ENCODE data around the gene CRMP1. TPM values are rescaled to one million over a fixed set of nuclear protein-coding genes. Genes with fewer than 3 reads are reported as not detected.

CRMP1 gene
- total and polyA plus RNA-seq, 9 of the 15 experiments (the other 6 are each of a cell fraction or from before 2014, with no cell fraction given) = 0.03 to 0.04 TPM; not detected in 7

- Histone ChIP-seq H3K4me3 (no peak overlapping the region), H3K9me1 (ENCODE audit: control insufficient read depth, insufficient read depth, low read length) (no peaks in the 10 kb centered on the region), H3K27me3 (ENCODE audit: control insufficient read depth in 2 of 2, insufficient read depth in 2 of 2, low read length in 2 of 2) (no peaks in the 10 kb centered on the region), H3K9me3 (replicated peaks; ENCODE audit: control insufficient read depth, insufficient read depth, low read depth, low read length) (no peaks in the 10 kb centered on the region), H3K79me2 (ENCODE audit: control insufficient read depth, insufficient read depth, low read length) (no peaks in the 10 kb centered on the region), H3K9ac (ENCODE audit: insufficient read depth in 1 of 2, low read depth in 2 of 2, low read length in 2 of 2) (no peak overlapping the region), H3K4me1 (replicated peaks in 1 of 2; ENCODE audit: control insufficient read depth in 2 of 2, insufficient read depth in 2 of 2, low read length in 2 of 2) (no peaks in the 10 kb centered on the region), H3K36me3 (ENCODE audit: control insufficient read depth, insufficient read depth, low read length) (no peaks in the 10 kb centered on the region), H4K20me1 (replicated peaks; ENCODE audit: control insufficient read depth, insufficient read depth, low read length) (no peaks in the 10 kb centered on the region), H3K27ac (ENCODE audit: extremely low read depth, low read depth, low read length) (no peak overlapping the region), H2AFZ (ENCODE audit: low read depth, low read length) (no peak overlapping the region), H3K4me2 (ENCODE audit: insufficient read depth, low read length) (no peak overlapping the region)
- BruUV-seq (replicated peaks) = no TSS peak
- CTCF ChIA-PET (ENCODE audit: low intra/inter-chr PET ratio) = no interaction called here
- intact Hi-C loops (cut with micrococcal nuclease) (no loop called here), in situ Hi-C loops (cut with MboI) (loop anchor here (25.0 kb wide), 1 partner anchor 1329 kb away; no protein-coding TSS in a partner anchor)
- POLR2A ChIA-PET = no interaction called here
- ATAC-seq = no peak
- TF ChIP-seq U2AF2 (optimal IDR thresholded peaks at IDR 0.05; ENCODE audit: low read depth, low read length) (no peak), MCM7 (IDR thresholded peaks at IDR 0.05) (no peak), ELF2 (CRISPR knock-in tag; IDR thresholded peaks at IDR 0.05) (no peak), MEF2D (tag; conservative IDR thresholded peaks at IDR 0.05; ENCODE audit: low read depth) (no peak), RFX7 (CRISPR knock-in tag; IDR thresholded peaks at IDR 0.05) (no peak), GABPA (tag; conservative IDR thresholded peaks at IDR 0.05; ENCODE audit: low read depth) (no peak), PCBP1 (IDR thresholded peaks at IDR 0.05; ENCODE audit: low read depth, low read length, poor library complexity, severe bottlenecking) (no peak), TCFL5 (CRISPR knock-in tag; conservative IDR thresholded peaks at IDR 0.05) (no peak), ZKSCAN3 (CRISPR knock-in tag; IDR thresholded peaks at IDR 0.05) (no peak), POLR2AphosphoS5 (IDR thresholded peaks at IDR 0.05; ENCODE audit: control insufficient read depth, insufficient read depth, low read depth, low read length) (no peak), RBFOX2 (IDR thresholded peaks at IDR 0.05; ENCODE audit: low read depth, low read length) (no peak), ATF4 (CRISPR knock-in tag; IDR thresholded peaks at IDR 0.05) (no peak), STAT6 (CRISPR knock-in tag; IDR thresholded peaks at IDR 0.05) (no peak), SOX6 (IDR thresholded peaks at IDR 0.05) (no peak), ZNF311 (CRISPR knock-in tag; IDR thresholded peaks at IDR 0.05) (no peak), ATF6 (CRISPR knock-in tag; IDR thresholded peaks at IDR 0.05) (no peak), PPARD (CRISPR knock-in tag; IDR thresholded peaks at IDR 0.05) (no peak), ZNF354B (CRISPR knock-in tag; IDR thresholded peaks at IDR 0.05) (no peak), CHD4 (IDR thresholded peaks at IDR 0.05; ENCODE audit: insufficient read depth, insufficient replicate concordance, low read depth, low read length, poor library complexity, severe bottlenecking) (no peak), CBFA2T2 (conservative IDR thresholded peaks at IDR 0.05) (no peak)
- WGBS (ENCODE audit: insufficient coverage, low coverage, missing lambda C conversion rate) = 14% methylated on average over 8 of the region's 8 CpGs
- no peak for FAIRE-seq
- no peak for DNase-seq (ENCODE audit: extremely low read depth in 1 of 4, low spot score in 3 of 4)
Measured at GRCh38 chr4:5816101-5816500, 76.8 kb downstream of the CRMP1 start.
